PC-3 (cell line): Measurements from ENCODE around the gene KRTAP4-3.

Source experiments
- EZH2 ChIP-seq: fragments of 300-600 bp; sonication (generic); IDR thresholded peaks from one replicate; pipeline ENCODE4 v1.6.1; 2017; ENCODE audit warnings: antibody characterized with exemption, mild to moderate bottlenecking, low read length; ENCODE audit not compliant: unreplicated experiment
- TF ChIP-seq, protein P1 (sequence below): fragments of 300-600 bp; sonication (generic); conservative IDR thresholded peaks from 2 replicates; pipeline ENCODE4 v1.5.1; 2017; ENCODE audit warnings: antibody characterized with exemption, low read depth, mild to moderate bottlenecking, low read length

DNA sequence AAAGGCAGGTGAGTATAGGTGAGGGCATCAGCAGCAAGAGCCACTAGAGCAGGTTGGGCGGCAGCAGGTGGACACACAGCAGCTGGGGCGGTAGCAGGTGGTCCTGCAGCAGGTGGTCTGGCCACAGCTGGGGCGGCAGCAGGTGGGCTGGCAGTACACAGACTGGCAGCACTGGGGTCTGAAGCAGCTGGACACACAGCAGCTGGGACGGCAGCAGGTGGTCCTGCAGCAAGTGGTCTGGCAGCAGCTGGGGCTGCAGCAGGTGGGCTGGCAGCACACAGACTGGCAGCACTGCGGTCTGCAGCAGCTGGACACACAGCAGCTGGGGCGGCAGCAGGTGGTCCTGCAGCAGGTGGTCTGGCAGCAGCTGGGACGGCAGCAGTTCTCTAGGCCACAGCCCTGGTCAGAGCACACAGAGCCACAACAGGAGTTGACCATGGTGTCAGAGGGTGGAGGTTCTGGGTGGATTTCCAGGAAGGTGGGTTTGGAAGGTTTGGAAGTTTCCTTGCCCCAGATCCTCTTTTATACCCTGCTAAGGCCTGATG lies 9.8 kb upstream of the KRTAP4-3 start, which contains the start of gene KRTAP4-2:
- no peak for TF ChIP-seq EZH2
- TF ChIP-seq, protein P1, sequence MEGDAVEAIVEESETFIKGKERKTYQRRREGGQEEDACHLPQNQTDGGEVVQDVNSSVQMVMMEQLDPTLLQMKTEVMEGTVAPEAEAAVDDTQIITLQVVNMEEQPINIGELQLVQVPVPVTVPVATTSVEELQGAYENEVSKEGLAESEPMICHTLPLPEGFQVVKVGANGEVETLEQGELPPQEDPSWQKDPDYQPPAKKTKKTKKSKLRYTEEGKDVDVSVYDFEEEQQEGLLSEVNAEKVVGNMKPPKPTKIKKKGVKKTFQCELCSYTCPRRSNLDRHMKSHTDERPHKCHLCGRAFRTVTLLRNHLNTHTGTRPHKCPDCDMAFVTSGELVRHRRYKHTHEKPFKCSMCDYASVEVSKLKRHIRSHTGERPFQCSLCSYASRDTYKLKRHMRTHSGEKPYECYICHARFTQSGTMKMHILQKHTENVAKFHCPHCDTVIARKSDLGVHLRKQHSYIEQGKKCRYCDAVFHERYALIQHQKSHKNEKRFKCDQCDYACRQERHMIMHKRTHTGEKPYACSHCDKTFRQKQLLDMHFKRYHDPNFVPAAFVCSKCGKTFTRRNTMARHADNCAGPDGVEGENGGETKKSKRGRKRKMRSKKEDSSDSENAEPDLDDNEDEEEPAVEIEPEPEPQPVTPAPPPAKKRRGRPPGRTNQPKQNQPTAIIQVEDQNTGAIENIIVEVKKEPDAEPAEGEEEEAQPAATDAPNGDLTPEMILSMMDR, result no peak
